Measurements from ENCODE around the gene TGM2. TPM values are rescaled to one million over a fixed set of nuclear protein-coding genes. Genes with fewer than 3 reads are reported as not detected.

TGM2 gene
- total and polyA plus RNA-seq, 10 donors, result 9.3 to 167 (median 69.8) TPM

DNA sequence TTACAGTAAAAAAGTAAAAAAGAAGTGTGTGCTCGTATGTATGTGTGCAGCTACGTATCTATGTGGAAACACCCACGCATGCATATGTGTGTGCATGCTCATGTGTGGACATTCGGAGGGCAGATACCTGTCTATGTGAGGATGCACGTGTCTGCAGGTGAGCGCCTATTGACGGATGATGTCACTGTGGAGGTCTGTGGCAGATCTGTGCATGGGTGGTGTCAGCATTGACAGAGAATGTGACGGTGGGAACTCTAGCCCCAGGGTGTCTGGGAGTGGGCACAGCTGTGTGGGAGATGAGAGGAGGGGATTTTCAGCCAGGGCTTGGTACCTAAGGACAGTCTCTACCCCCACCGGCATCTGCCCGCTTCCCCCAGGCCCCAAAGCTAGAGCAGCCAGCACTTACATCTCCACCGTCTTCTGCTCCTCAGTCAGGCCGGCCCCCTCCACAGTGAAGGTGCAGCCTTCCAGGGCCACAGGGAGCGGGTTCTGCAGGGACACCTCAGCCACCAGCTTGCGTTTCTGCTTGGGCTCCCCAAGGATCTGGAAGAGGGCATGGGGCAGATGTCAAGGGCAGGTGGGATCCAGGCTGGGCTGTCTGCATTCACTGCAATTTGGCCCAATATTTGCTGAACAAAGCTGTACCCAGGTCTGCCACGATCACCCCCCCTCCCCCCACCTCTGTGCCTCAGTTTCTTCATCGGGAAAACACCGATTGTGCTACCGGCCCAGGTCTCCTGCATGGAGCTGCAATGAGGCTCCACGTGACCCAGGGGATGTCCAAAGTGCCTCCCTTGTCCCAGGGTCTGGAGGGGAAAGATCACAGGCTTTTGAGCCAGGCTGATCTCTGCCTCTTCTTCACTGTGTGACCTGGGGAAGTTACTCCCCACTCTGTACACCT is 34.1 kb downstream of the TGM2 start:
- H3K27ac ChIP-seq, result no peak overlapping the region
- peak; percentile 51 for DNase-seq
- no peaks in the 10 kb centered on the region for H3K9me3 ChIP-seq
- H3K27me3 ChIP-seq (replicated peaks in 1 of 7), result no peaks in the 10 kb centered on the region
- TF ChIP-seq, protein P1, sequence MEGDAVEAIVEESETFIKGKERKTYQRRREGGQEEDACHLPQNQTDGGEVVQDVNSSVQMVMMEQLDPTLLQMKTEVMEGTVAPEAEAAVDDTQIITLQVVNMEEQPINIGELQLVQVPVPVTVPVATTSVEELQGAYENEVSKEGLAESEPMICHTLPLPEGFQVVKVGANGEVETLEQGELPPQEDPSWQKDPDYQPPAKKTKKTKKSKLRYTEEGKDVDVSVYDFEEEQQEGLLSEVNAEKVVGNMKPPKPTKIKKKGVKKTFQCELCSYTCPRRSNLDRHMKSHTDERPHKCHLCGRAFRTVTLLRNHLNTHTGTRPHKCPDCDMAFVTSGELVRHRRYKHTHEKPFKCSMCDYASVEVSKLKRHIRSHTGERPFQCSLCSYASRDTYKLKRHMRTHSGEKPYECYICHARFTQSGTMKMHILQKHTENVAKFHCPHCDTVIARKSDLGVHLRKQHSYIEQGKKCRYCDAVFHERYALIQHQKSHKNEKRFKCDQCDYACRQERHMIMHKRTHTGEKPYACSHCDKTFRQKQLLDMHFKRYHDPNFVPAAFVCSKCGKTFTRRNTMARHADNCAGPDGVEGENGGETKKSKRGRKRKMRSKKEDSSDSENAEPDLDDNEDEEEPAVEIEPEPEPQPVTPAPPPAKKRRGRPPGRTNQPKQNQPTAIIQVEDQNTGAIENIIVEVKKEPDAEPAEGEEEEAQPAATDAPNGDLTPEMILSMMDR (IDR thresholded peaks at IDR 0.05 in 8 of 11, conservative IDR thresholded peaks at IDR 0.05 in 3 of 11), result no peak
- TF ChIP-seq POLR2A (IDR thresholded peaks at IDR 0.05) (no peak), POLR2AphosphoS5 (IDR thresholded peaks at IDR 0.05) (no peak)
- no peak overlapping the region for H3K4me3 ChIP-seq
- 88 to 93% (median 90%) methylated on average over 14 to 19 of the region's 19 CpGs for WGBS, 5 donors
- intact Hi-C loops (cut with DNase I; ENCODE audit: low total_unique reads), result no loop called here
- peaks cover 0 to 45% (median 14%) of the 10 kb centered on the region in 6 donors for H3K4me1 ChIP-seq
- peaks cover 0 to 36% (median under 1%) of the 10 kb centered on the region in 6 donors for H3K36me3 ChIP-seq

DNA sequence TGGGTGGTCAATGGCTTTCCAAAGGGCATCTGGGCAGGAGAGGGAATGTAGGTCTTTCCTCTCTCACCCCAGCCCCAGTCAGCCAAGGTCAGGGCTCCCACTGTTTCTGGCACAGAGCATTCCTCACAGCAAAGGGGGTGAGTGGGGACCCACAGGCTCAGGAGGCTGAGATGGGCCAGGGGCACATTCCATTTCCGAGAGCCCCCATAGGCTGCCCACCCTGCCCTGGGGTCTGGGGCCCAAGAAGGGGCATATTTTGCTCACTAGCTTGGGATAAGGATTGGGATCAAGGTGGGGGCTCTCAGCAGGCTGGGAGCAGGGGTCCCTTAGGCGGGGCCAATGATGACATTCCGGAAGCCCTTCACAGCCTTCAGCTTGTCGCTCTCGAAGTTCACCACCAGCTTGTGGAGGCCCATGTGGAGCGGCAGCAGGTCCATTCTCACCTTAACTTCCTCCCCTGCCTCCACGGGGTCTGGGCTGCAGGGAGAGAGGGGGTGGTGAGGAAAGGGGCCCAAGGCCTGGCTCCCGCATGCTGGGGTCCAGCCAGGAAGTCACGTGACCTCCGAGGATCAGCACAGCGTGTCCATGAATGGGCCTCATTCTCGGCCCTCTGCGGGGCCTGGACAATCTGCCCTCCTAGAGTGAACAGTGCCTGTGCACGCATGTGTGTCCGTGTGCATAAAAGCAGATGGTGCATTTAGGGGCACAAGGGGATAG is 35.0 kb downstream of the TGM2 start:
- Histone ChIP-seq H3K27me3 (replicated peaks in 1 of 7) (no peaks in the 10 kb centered on the region), H3K9me3 (no peaks in the 10 kb centered on the region), H3K4me1 (peaks cover 0 to 42% (median 14%) of the 10 kb centered on the region in 6 donors), H3K4me3 (no peak overlapping the region), H3K27ac (no peak overlapping the region), H3K36me3 (peaks cover 0 to 31% (median 0%) of the 10 kb centered on the region in 6 donors)
- intact Hi-C loops (cut with DNase I; ENCODE audit: low total_unique reads), result no loop called here
- TF ChIP-seq POLR2AphosphoS5 (IDR thresholded peaks at IDR 0.05), result no peak
- TF ChIP-seq, protein P1 (IDR thresholded peaks at IDR 0.05 in 8 of 11, conservative IDR thresholded peaks at IDR 0.05 in 3 of 11), result no peak
- no peak for TF ChIP-seq POLR2A (IDR thresholded peaks at IDR 0.05)
- DNase-seq, result peak; percentile 37
- 82 to 96% (median 84%) methylated on average over 4 to 15 of the region's 15 CpGs for WGBS, 5 donors

DNA sequence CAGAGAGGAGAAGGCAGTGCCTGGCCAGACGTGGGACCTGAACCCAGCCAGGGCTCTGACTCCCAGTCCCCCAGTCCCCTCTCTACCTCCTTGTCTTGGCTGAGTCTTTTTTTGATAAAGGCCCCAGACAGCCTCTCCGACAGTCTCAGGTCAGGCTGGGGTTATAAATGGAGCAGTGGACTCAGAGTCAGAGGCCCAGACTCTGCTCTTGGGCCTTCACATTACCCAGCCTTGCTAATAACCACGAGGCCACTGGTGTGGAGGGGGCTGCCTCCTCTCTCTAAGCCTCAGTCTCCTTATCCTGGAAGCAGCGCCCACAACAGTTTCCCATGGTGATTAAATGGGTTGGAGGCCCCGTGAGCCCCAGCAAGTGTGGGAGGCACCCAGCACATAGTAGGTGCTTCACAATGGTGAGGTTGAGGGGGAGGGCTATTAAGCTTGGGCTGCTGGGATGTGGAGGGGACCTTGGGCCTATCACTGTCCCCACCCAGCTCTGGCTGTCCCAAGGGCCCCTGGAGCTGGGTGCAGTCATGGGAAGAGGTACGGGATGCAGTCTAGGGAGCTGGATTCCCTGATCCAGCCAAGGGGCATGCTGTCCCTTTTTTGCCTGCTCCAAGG is 35.7 kb downstream of the TGM2 start:
- no peak overlapping the region for H3K4me3 ChIP-seq
- H3K9me3 ChIP-seq, result no peaks in the 10 kb centered on the region
- intact Hi-C loops (cut with DNase I; ENCODE audit: low total_unique reads), result no loop called here
- H3K36me3 ChIP-seq, result peaks cover 0 to 31% (median 0%) of the 10 kb centered on the region in 6 donors
- H3K4me1 ChIP-seq, result peaks cover 0 to 35% (median 7%) of the 10 kb centered on the region in 6 donors
- H3K27me3 ChIP-seq (replicated peaks in 1 of 7), result no peaks in the 10 kb centered on the region
- TF ChIP-seq POLR2AphosphoS5 (IDR thresholded peaks at IDR 0.05) (no peak), POLR2A (IDR thresholded peaks at IDR 0.05) (no peak)
- TF ChIP-seq, protein P1 (IDR thresholded peaks at IDR 0.05 in 8 of 11, conservative IDR thresholded peaks at IDR 0.05 in 3 of 11), result no peak
- DNase-seq, result peak; percentile 25
- H3K27ac ChIP-seq, result no peak overlapping the region
- 80 to 95% (median 90%) methylated on average over 4 to 6 of the region's 6 CpGs for WGBS, 5 donors

Data from spleen (tissue), 11 donors.